ENCODE results near the gene YTHDC2.

GRCh38 chr5:113519412-113519811, 5.9 kb downstream of the YTHDC2 start:
- TF ChIP-seq POLR2A (IDR thresholded peaks at IDR 0.05; ENCODE audit: extremely low read depth, insufficient read length) (no peak), CTCF (IDR thresholded peaks at IDR 0.05; ENCODE audit: low read depth, low read length) (no peak), MAX (IDR thresholded peaks at IDR 0.05; ENCODE audit: low read depth, low read length) (no peak)

Data from NB4 (cell line).